Karpas-422 (cell line): ENCODE results near the gene ABCA6. TPM values are rescaled to one million over a fixed set of nuclear protein-coding genes. Genes with fewer than 3 reads are reported as not detected.

Source experiments
- DNase-seq: peaks from one replicate; pipeline ENCODE4 v3.0.0-alpha.2; 2015
- H2AFZ ChIP-seq: fragments of 200-600 bp; sonication (generic); 2 replicates; pipeline ENCODE4 v1.6.1; 2014; ENCODE audit warnings: antibody characterized with exemption, low read length, mixed read lengths
- H3K27ac ChIP-seq: fragments of 200-600 bp; sonication (generic); 2 replicates; pipeline ENCODE4 v1.5.1; 2014; ENCODE audit warnings: mild to moderate bottlenecking, low read length, moderate library complexity
- H3K27me3 ChIP-seq: fragments of 200-600 bp; sonication (generic); 2 replicates; pipeline ENCODE4 v1.6.1; 2014; ENCODE audit warnings: low read length, mixed read lengths
- H3K36me3 ChIP-seq: fragments of 200-600 bp; sonication (generic); 2 replicates; pipeline ENCODE4 v1.6.1; 2014; ENCODE audit warnings: low read length, mixed read lengths; ENCODE audit not compliant: insufficient read depth
- H3K4me1 ChIP-seq: fragments of 200-600 bp; sonication (generic); 2 replicates; pipeline ENCODE4 v1.6.1; 2014; ENCODE audit warnings: mild to moderate bottlenecking, low read length, mixed read lengths
- H3K4me2 ChIP-seq: fragments of 200-600 bp; sonication (generic); 2 replicates; pipeline ENCODE4 v1.6.1; 2014; ENCODE audit warnings: low read length, low read depth, mild to moderate bottlenecking; ENCODE audit not compliant: poor library complexity, severe bottlenecking
- H3K4me3 ChIP-seq: fragments of 200-600 bp; sonication (generic); 2 replicates; pipeline ENCODE4 v1.5.1; 2014; ENCODE audit warnings: mild to moderate bottlenecking, antibody characterized with exemption, low read length, mixed read lengths
- H3K79me2 ChIP-seq: fragments of 200-600 bp; sonication (generic); 2 replicates; pipeline ENCODE4 v1.6.1; 2014; ENCODE audit warnings: mild to moderate bottlenecking, low read length, mixed read lengths
- H3K9ac ChIP-seq: fragments of 200-600 bp; sonication (generic); 2 replicates; pipeline ENCODE4 v1.6.0; 2014; ENCODE audit warnings: low read length
- H3K9me2 ChIP-seq: fragments of 200-600 bp; sonication (generic), shearing (Covaris generic); replicated peaks from 2 replicates; pipeline ENCODE4 v1.6.0; 2014; ENCODE audit warnings: mild to moderate bottlenecking, low read length, moderate library complexity; ENCODE audit not compliant: insufficient read depth
- H3K9me3 ChIP-seq: fragments of 300-700, 200-600 bp; sonication (generic); 2 replicates; pipeline ENCODE4 v1.6.1; 2014; ENCODE audit warnings: low read length, mixed read lengths
- H4K20me1 ChIP-seq: fragments of 200-600 bp; sonication (generic); 2 replicates; pipeline ENCODE4 v1.6.1; 2014; ENCODE audit warnings: mild to moderate bottlenecking, antibody characterized with exemption, low read length, low read depth; ENCODE audit not compliant: insufficient read depth
- total RNA-seq: library from RNA; depleted of rRNA; stranded (reverse); fragments of >200 nt; shearing (Covaris generic); gene quantifications from 2 replicates; pipeline ENCODE4 v1.2.3, GENCODE V29; 2014; ENCODE audit warnings: low replicate concordance

ABCA6 gene
- total RNA-seq, 1 experiment from 2014 or later: not detected

GRCh38 chr17:69062860-69063581 is 78.7 kb downstream of the ABCA6 start:
- no peak for DNase-seq
- Histone ChIP-seq H3K9ac (no peak overlapping the region), H3K27me3 (no peaks in the 10 kb centered on the region), H2AFZ (no peak overlapping the region), H3K79me2 (no peaks in the 10 kb centered on the region), H3K4me2 (no peak overlapping the region), H4K20me1 (no peaks in the 10 kb centered on the region), H3K9me3 (no peaks in the 10 kb centered on the region), H3K4me3 (no peak overlapping the region), H3K4me1 (peaks cover 8% of the 10 kb centered on the region), H3K27ac (no peak overlapping the region), H3K36me3 (no peaks in the 10 kb centered on the region), H3K9me2 (no peaks in the 10 kb centered on the region)

- DNase-seq: no peak
- no peaks in the 10 kb centered on the region for H3K9me3 ChIP-seq
- no peaks in the 10 kb centered on the region for H3K79me2 ChIP-seq
- no peaks in the 10 kb centered on the region for H4K20me1 ChIP-seq
- H3K4me3 ChIP-seq: no peak overlapping the region
- H2AFZ ChIP-seq: no peak overlapping the region
- H3K27me3 ChIP-seq: no peaks in the 10 kb centered on the region
- no peak overlapping the region for H3K4me2 ChIP-seq
- H3K27ac ChIP-seq: no peak overlapping the region
- no peaks in the 10 kb centered on the region for H3K9me2 ChIP-seq
- peaks cover 8% of the 10 kb centered on the region for H3K4me1 ChIP-seq
- no peaks in the 10 kb centered on the region for H3K36me3 ChIP-seq
- no peak overlapping the region for H3K9ac ChIP-seq
Measured at GRCh38 chr17:69061721-69062556, 79.8 kb downstream of the ABCA6 start.

DNA sequence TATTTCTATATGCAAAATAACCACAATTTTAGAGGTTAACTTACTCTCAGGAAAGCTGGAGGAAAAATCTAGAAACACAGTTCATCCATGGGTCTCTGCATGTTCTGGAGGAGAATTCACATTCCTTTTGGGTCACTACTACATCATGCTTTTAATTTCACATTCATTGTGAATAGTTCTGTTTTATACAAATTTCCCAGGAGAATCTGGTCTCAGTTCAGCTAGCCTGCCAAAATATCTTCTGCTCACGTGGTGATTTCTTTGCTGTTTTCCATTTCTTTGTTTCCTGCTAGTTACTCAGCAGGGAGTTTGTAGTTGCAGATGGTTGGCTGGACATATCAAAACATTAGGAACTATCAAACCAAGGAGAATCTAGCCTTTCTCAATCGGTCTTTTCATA is 80.9 kb downstream of the ABCA6 start, which contains the start of gene ABCA9:
Gene ABCA9, minus strand, starts transcription at position 106 of the 400 bp plus-strand sequence. CDS start 9,801 bp downstream, outside the sequence.
- Histone ChIP-seq H3K79me2 (no peaks in the 10 kb centered on the region), H3K27me3 (no peaks in the 10 kb centered on the region), H3K9me3 (no peaks in the 10 kb centered on the region), H3K4me1 (peaks cover 8% of the 10 kb centered on the region), H3K9ac (no peak within 1 kb of the TSS), H3K4me2 (peak within 1 kb of the TSS; percentile 4), H2AFZ (no peak within 1 kb of the TSS), H3K9me2 (no peaks in the 10 kb centered on the region), H3K27ac (no peak within 1 kb of the TSS), H3K4me3 (no peak within 1 kb of the TSS), H3K36me3 (no peaks in the 10 kb centered on the region), H4K20me1 (no peaks in the 10 kb centered on the region)
- DNase-seq: no peak

DNA sequence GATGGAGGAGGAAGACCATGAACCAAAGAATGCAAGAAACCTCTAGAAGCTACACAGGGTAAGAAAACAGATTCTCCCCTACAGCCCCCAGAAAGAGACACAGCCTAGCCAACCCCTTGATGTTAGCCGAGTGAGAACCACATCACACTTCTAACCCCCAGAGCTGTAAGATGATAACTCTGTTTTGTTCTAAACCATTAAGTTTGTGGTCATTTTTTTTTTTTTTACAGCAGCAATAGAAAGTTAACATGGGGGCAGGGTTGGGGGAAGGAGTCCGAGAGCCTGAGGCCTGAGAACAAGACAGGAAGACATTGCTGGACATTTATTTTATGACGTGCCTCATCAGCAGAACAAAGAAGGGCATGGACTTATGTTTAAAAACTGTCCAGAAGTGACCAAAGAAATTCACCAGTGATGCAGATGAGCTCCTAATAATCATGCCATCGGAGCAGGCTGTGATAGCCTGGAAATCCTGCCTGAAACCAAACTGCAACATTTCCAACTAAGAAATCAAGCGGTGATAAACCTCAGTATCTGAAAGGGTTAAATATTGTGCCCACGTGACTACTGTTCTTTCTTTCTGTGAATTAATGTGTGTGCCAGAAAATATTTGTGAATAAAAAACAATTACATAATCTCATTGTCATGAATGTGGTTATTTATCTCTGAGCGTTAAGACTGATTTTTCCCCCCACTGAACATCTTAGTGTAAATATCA is 82.1 kb downstream of the ABCA6 start:
- no peak for DNase-seq
- Histone ChIP-seq H3K36me3 (no peaks in the 10 kb centered on the region), H3K4me2 (no peak overlapping the region), H3K27ac (no peak overlapping the region), H4K20me1 (no peaks in the 10 kb centered on the region), H3K79me2 (no peaks in the 10 kb centered on the region), H3K9me2 (no peaks in the 10 kb centered on the region), H3K9me3 (no peaks in the 10 kb centered on the region), H3K9ac (no peak overlapping the region), H3K4me3 (no peak overlapping the region), H3K27me3 (no peaks in the 10 kb centered on the region), H2AFZ (no peak overlapping the region), H3K4me1 (peaks cover 8% of the 10 kb centered on the region)

DNA sequence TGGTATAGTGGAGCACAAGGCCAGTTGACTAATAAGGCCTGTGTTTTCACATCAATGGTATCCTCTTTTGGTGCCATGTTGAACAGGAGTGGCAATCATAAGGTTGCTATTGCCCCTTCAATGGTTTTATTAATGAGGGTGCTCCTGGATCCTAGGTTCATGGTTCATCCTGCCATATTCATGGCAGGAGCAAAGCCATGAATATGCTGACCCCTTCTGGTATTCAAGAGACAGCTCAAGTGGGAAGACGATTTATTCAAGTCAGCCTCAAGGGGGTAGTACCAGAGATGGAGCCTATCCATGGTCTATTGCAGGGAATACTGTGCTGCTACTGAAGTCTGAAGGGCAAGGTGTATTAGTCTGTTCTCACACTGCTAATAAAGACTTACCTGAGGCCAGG is 83.5 kb downstream of the ABCA6 start:
- Histone ChIP-seq H3K9me2 (no peaks in the 10 kb centered on the region), H3K9me3 (no peaks in the 10 kb centered on the region), H3K9ac (no peak overlapping the region), H3K79me2 (no peaks in the 10 kb centered on the region), H3K4me2 (no peak overlapping the region), H3K27me3 (no peaks in the 10 kb centered on the region), H3K4me1 (peaks cover 8% of the 10 kb centered on the region), H3K27ac (no peak overlapping the region), H3K36me3 (no peaks in the 10 kb centered on the region), H3K4me3 (no peak overlapping the region), H2AFZ (no peak overlapping the region), H4K20me1 (no peaks in the 10 kb centered on the region)
- no peak for DNase-seq

DNA sequence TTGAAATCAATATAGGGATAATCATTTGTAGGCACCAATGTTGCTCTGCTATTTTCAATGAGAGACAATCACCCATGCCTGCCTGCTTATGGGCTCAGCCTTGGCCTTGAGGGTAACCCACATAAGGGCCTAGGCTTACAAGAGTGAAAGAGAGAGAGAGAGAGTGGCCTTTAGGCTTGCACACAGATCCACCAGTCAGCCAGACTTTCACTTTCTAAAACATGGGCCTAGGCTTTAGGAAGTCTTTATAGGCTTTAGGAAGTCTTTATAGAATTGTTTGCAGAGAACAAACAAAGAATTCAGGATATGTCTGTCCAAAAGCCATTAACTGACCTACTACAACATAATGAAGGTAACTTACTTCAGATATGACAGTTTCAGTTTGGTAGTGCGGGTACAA is 84.4 kb downstream of the ABCA6 start:
- Histone ChIP-seq H2AFZ (no peak overlapping the region), H3K4me1 (peaks cover 8% of the 10 kb centered on the region), H3K27me3 (no peaks in the 10 kb centered on the region), H3K4me3 (no peak overlapping the region), H3K36me3 (no peaks in the 10 kb centered on the region), H3K27ac (no peak overlapping the region), H3K9ac (no peak overlapping the region), H3K79me2 (no peaks in the 10 kb centered on the region), H4K20me1 (no peaks in the 10 kb centered on the region), H3K9me2 (no peaks in the 10 kb centered on the region), H3K9me3 (no peaks in the 10 kb centered on the region), H3K4me2 (no peak overlapping the region)
- DNase-seq: no peak

DNA sequence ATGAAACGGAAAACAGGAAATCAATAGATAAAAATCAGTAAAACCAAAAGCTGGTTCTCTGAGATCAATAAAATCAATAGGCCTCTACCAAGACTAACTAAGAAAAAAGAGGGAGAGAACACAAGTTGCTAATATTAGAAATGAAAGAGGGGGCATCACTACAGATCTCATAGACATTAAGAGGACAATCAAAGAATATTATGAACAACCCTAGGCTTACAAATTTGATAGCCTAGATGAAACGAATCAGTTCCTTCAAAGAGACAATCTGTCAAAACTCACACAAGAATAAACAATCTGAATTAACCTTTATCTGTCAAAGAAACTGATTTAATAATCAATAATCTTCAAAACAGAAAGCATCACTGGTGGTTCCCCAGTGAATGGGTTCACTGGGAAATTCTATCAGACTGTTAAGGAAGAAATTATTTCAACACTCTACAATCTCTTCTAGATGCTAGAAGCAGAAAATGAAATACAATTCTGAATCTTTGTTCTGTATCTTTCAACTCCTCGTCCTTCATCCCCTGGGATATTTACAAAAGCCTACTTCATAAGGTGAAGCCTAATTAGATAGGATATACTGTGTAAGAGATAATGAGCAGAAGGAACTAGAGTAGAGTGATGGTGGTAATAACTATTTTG is 85.4 kb downstream of the ABCA6 start:
- H2AFZ ChIP-seq: no peak overlapping the region
- H3K9me3 ChIP-seq: no peaks in the 10 kb centered on the region
- H3K9me2 ChIP-seq: no peaks in the 10 kb centered on the region
- H3K27ac ChIP-seq: no peak overlapping the region
- H3K4me1 ChIP-seq: peaks cover 8% of the 10 kb centered on the region
- H3K4me3 ChIP-seq: no peak overlapping the region
- H3K9ac ChIP-seq: no peak overlapping the region
- H3K27me3 ChIP-seq: no peaks in the 10 kb centered on the region
- H3K79me2 ChIP-seq: no peaks in the 10 kb centered on the region
- H4K20me1 ChIP-seq: no peaks in the 10 kb centered on the region
- no peaks in the 10 kb centered on the region for H3K36me3 ChIP-seq
- no peak for DNase-seq
- no peak overlapping the region for H3K4me2 ChIP-seq
